Hepatocyte (in vitro differentiated cells): ENCODE measurements around the gene NEDD4.

ENCODE experiments used
- CTCF ChIP-seq: fragments of 200-600 bp; sonication (generic); IDR thresholded peaks from 2 replicates; pipeline ENCODE4 v1.5.1; 2016; ENCODE audit warnings: antibody characterized with exemption, mild to moderate bottlenecking; ENCODE audit not compliant: poor library complexity
- EZH2 ChIP-seq: fragments of 200-600 bp; sonication (generic); IDR thresholded peaks from 2 replicates; pipeline ENCODE4 v1.6.1; 2016; ENCODE audit warnings: antibody characterized with exemption, mild to moderate bottlenecking, borderline replicate concordance
- EZH2phosphoT487 ChIP-seq: fragments of 200-600 bp; sonication (generic); IDR thresholded peaks from one replicate; pipeline ENCODE4 v1.6.1; 2018; ENCODE audit warnings: antibody characterized with exemption, mild to moderate bottlenecking, low read depth, moderate library complexity; ENCODE audit not compliant: unreplicated experiment, severe bottlenecking

DNA sequence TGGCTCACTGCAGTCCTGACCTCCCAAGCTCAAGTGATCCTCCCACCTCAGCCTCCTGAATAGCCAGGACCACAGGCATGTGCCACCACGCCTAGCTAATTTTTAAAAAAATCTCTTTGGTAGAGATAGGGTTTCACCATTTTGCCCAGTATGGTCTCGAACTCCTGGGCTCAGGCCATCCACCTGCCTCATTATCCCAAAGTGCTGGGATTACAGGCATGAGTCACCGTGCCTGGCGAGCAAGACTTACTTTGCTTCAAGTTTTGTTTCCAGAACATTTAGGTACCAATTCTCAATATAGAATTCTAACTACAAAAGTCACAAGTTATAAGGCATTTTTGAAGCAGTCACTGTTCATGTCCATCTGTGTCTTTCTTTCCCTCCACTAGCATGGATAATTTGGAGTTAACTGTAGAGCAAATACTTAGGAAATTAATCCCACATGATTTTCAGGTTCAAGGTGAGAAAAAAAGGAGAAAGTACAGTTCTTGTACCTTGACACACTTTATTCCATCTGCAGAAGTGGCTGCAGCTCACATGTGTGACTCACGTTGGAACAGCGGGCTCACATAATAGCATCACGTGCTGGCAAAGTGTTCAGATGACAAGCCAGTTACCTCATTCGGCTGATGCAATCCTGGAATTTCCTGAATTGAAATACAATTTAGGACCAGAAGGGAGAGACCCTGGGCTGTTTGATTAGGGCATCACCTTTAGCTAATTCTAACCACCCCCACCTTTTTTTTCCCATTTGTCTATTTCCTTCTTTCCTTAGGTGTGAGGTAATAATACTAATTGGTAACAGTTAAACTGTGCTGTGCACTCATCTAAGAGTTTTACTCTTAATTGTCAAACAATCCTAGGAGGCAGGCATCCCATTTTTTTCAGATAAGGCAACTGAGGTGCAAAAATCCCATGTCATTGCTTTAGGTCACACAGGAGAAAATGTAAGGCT lies 46.9 kb upstream of the NEDD4 start:
- no peak for TF ChIP-seq EZH2
- no peak for TF ChIP-seq CTCF
- no peak for TF ChIP-seq EZH2phosphoT487
